MM.1S (cell line): Measurements from ENCODE around the gene E4F1.

Experiments
- DNase-seq: peaks from one replicate; pipeline ENCODE4 v3.0.0-alpha.2; 2015
- H2AFZ ChIP-seq: fragments of 300-600 bp; sonication (generic); 2 replicates; pipeline ENCODE4 v1.6.0; 2016; ENCODE audit warnings: antibody characterized with exemption, low read length
- H3F3A ChIP-seq: fragments of 300-600 bp; sonication (generic); 2 replicates; pipeline ENCODE4 v1.6.1; 2016; ENCODE audit warnings: mild to moderate bottlenecking, antibody characterized with exemption, low read length, moderate library complexity, mixed read lengths; ENCODE audit not compliant: insufficient read depth
- H3K27ac ChIP-seq: fragments of 300-600 bp; sonication (generic); 2 replicates; pipeline ENCODE4 v1.5.1; 2016; ENCODE audit warnings: mild to moderate bottlenecking, low read length
- H3K27me3 ChIP-seq: fragments of 300-600 bp; sonication (generic); replicated peaks from 2 replicates; pipeline ENCODE4 v1.6.0; 2016; ENCODE audit warnings: low read length; ENCODE audit not compliant: insufficient read depth
- H3K36me3 ChIP-seq: fragments of 300-600 bp; sonication (generic); replicated peaks from 2 replicates; pipeline ENCODE4 v1.6.1; 2016; ENCODE audit warnings: mild to moderate bottlenecking, low read length, mixed read lengths; ENCODE audit not compliant: insufficient read depth
- H3K4me1 ChIP-seq: fragments of 300-600 bp; sonication (generic); 2 replicates; pipeline ENCODE4 v1.6.1; 2016; ENCODE audit warnings: low read length, mixed read lengths
- H3K4me2 ChIP-seq: fragments of 300-600 bp; sonication (generic); 2 replicates; pipeline ENCODE4 v1.6.0; 2016; ENCODE audit warnings: low read depth, low read length
- H3K4me3 ChIP-seq: fragments of 300-600 bp; sonication (generic); 2 replicates; pipeline ENCODE4 v1.5.1; 2016; ENCODE audit warnings: low read length, mixed read lengths
- H3K79me2 ChIP-seq: fragments of 300-600 bp; sonication (generic); 2 replicates; pipeline ENCODE4 v1.6.1; 2016; ENCODE audit warnings: mixed run types, low read length, mixed read lengths
- H3K9ac ChIP-seq: fragments of 300-600 bp; sonication (generic); 2 replicates; pipeline ENCODE4 v1.6.1; 2016; ENCODE audit warnings: low read length, mixed read lengths
- H3K9me2 ChIP-seq: fragments of 300-600 bp; sonication (generic); replicated peaks from 2 replicates; pipeline ENCODE4 v1.6.1; 2016; ENCODE audit warnings: mild to moderate bottlenecking, low read length, mixed read lengths; ENCODE audit not compliant: insufficient read depth
- H3K9me3 ChIP-seq: fragments of 300-600 bp; sonication (generic); replicated peaks from 2 replicates; pipeline ENCODE4 v1.6.1; 2016; ENCODE audit warnings: mild to moderate bottlenecking, low read length, mixed read lengths; ENCODE audit not compliant: insufficient read depth
- H4K20me1 ChIP-seq: fragments of 300-600 bp; sonication (generic); 2 replicates; pipeline ENCODE4 v1.6.1; 2016; ENCODE audit warnings: mild to moderate bottlenecking, low read length, moderate library complexity, mixed read lengths; ENCODE audit not compliant: insufficient read depth
- CTCF ChIP-seq: fragments of 300-600 bp; sonication (generic); IDR thresholded peaks from 2 replicates; pipeline ENCODE4 v1.5.1; 2016; ENCODE audit warnings: antibody characterized with exemption, low read length, mixed read lengths
- EZH2 ChIP-seq: fragments of 300-600 bp; sonication (generic); optimal IDR thresholded peaks from 2 replicates; pipeline ENCODE3; 2017; ENCODE audit warnings: low read depth, mild to moderate bottlenecking, antibody characterized with exemption, low read length, mixed read lengths
- EZH2phosphoT487 ChIP-seq: fragments of 300-600 bp; sonication (generic); IDR thresholded peaks from 2 replicates; pipeline ENCODE4 v1.6.1; 2018; ENCODE audit warnings: antibody characterized with exemption, low read length

Gene E4F1, protein sequence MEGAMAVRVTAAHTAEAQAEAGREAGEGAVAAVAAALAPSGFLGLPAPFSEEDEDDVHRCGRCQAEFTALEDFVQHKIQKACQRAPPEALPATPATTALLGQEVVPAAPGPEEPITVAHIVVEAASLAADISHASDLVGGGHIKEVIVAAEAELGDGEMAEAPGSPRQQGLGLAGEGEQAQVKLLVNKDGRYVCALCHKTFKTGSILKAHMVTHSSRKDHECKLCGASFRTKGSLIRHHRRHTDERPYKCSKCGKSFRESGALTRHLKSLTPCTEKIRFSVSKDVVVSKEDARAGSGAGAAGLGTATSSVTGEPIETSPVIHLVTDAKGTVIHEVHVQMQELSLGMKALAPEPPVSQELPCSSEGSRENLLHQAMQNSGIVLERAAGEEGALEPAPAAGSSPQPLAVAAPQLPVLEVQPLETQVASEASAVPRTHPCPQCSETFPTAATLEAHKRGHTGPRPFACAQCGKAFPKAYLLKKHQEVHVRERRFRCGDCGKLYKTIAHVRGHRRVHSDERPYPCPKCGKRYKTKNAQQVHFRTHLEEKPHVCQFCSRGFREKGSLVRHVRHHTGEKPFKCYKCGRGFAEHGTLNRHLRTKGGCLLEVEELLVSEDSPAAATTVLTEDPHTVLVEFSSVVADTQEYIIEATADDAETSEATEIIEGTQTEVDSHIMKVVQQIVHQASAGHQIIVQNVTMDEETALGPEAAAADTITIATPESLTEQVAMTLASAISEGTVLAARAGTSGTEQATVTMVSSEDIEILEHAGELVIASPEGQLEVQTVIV

DNA sequence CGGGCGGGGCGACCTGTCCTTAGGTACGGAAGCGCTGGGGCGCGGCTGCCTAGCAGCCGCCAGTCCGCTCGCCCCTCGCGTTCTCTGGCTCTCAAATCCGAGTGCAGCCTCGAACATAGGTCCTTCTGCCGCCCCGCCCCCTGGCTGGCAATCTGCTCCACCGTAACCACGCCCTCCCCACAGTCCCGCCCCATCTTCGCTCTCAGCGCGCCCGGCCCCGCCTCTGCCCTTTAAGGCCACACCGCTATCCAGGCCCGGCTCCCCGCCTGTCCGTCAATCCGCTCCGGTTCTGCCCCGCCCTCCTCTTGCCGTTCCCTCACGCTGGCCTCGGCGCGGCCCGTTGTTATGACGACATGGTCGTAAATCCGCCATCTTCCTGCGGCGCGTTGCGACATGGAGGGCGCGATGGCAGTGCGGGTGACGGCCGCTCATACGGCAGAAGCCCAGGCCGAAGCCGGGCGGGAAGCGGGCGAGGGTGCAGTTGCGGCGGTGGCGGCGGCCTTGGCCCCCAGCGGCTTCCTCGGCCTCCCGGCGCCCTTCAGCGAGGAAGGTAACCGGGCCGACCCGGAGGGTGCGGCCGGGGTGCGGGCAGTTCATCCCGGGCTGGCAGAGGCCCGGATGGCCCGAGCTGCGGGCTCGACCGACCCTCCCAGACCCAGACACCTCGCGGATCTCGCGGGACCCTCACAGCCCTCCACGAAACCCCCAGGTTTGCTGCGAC lies at the start of gene E4F1:
Gene E4F1, plus strand, starts transcription at position 371 of the 721 bp plus-strand sequence. Its CDS starts 23 bp downstream, at position 394.
- peak within 1 kb of the TSS; percentile 96 for H3K4me2 ChIP-seq
- H3K9ac ChIP-seq = peak within 1 kb of the TSS; percentile 95
- H4K20me1 ChIP-seq = no peaks in the 10 kb centered on the region
- H2AFZ ChIP-seq = peak within 1 kb of the TSS; percentile 95
- no peaks in the 10 kb centered on the region for H3K9me3 ChIP-seq
- H3F3A ChIP-seq = 0 out of 2 replicates have a peak, but pooled peaks cover 3% of the 10 kb centered on the region
- H3K4me3 ChIP-seq = peak within 1 kb of the TSS; percentile 98
- peak; percentile 100 for DNase-seq
- H3K79me2 ChIP-seq = peaks cover 44% of the 10 kb centered on the region
- no peaks in the 10 kb centered on the region for H3K9me2 ChIP-seq
- no peaks in the 10 kb centered on the region for H3K36me3 ChIP-seq
- TF ChIP-seq CTCF = no peak
- no peak for TF ChIP-seq EZH2phosphoT487
- TF ChIP-seq EZH2 = no peak
- no peaks in the 10 kb centered on the region for H3K27me3 ChIP-seq
- no peaks in the 10 kb centered on the region for H3K4me1 ChIP-seq
- peak within 1 kb of the TSS; percentile 43; the same call in 1 of the 2 replicates for H3K27ac ChIP-seq

- Histone ChIP-seq H3K36me3 (no peaks in the 10 kb centered on the region), H3F3A (no peaks in the 10 kb centered on the region), H3K27me3 (no peaks in the 10 kb centered on the region), H3K9ac (no peak overlapping the region), H2AFZ (no peak overlapping the region), H3K79me2 (no peaks in the 10 kb centered on the region), H3K4me1 (no peaks in the 10 kb centered on the region), H4K20me1 (no peaks in the 10 kb centered on the region), H3K4me3 (no peak overlapping the region), H3K4me2 (no peak overlapping the region), H3K9me2 (no peaks in the 10 kb centered on the region), H3K9me3 (no peaks in the 10 kb centered on the region), H3K27ac (no peak overlapping the region)
- TF ChIP-seq EZH2phosphoT487 (no peak), CTCF (no peak), EZH2 (no peak)
- DNase-seq = no peak
Observed at GRCh38 chr16:2173916-2174315, 49.5 kb upstream of the E4F1 start.

- Histone ChIP-seq H3K9ac (no peak overlapping the region), H3K9me2 (no peaks in the 10 kb centered on the region), H2AFZ (no peak overlapping the region), H3K4me2 (no peak overlapping the region), H3K9me3 (no peaks in the 10 kb centered on the region), H3K27me3 (no peaks in the 10 kb centered on the region), H3K36me3 (no peaks in the 10 kb centered on the region), H3K27ac (no peak overlapping the region), H3K79me2 (no peaks in the 10 kb centered on the region), H4K20me1 (no peaks in the 10 kb centered on the region), H3F3A (no peaks in the 10 kb centered on the region), H3K4me1 (no peaks in the 10 kb centered on the region), H3K4me3 (no peak overlapping the region)
- TF ChIP-seq EZH2 (no peak), EZH2phosphoT487 (no peak)
- DNase-seq = no peak
Observed at GRCh38 chr16:2174396-2175131, 48.8 kb upstream of the E4F1 start.
